Endothelial cell of umbilical vein (primary cell): ENCODE measurements around the gene NR1D1. TPM values are rescaled to one million over a fixed set of nuclear protein-coding genes. Genes with fewer than 3 reads are reported as not detected.

Experiments
- BruUV-seq: library from RNA; stranded (reverse); fragments of 400-500 nt; replicated peaks from 2 replicates; lab custom pipeline; 2021; lab: Mats Ljungman, UMichigan
- CTCF ChIA-PET: fragments of 300-600, 350-600 bp; sonication (Branson Sonifier 250); formaldehyde crosslinking; loops from one replicate; lab custom pipeline; 2021; ENCODE audit warnings: antibody characterized with exemption, inconsistent platforms; lab: Charles Lee
- POLR2A ChIA-PET: fragments of 300-600, 350-600 bp; sonication (Branson Sonifier 250); formaldehyde crosslinking; loops from one replicate; lab custom pipeline; 2021; ENCODE audit warnings: antibody characterized with exemption, inconsistent platforms; lab: Charles Lee
- DNase-seq: peaks from one replicate; pipeline ENCODE4 v3.0.0-alpha.2; 2011; ENCODE audit warnings: low read depth, low spot score
- FAIRE-seq: peaks from 2 replicates; lab custom pipeline; 2011; peaks lifted over from hg19 to GRCh38; lab: Jason Lieb, UNC
- H2AFZ ChIP-seq: 2 replicates; pipeline ENCODE4 v1.6.0; 2012; ENCODE audit warnings: low read depth, low read length, control low read depth, inconsistent platforms
- H3K27ac ChIP-seq: 2 replicates; pipeline ENCODE4 v1.5.1; 2011; ENCODE audit warnings: low read depth, mild to moderate bottlenecking, control low read depth, low read length, moderate library complexity; ENCODE audit not compliant: insufficient read depth
- H3K27me3 ChIP-seq, 2 experiments: 2 replicates each; pipeline versions ENCODE4 v1.6.0 to v1.6.1; 2011; ENCODE audit warnings: low read length in 2 of 2, mixed read lengths in 1 of 2; ENCODE audit not compliant: control insufficient read depth in 2 of 2, insufficient read depth in 2 of 2
- H3K36me3 ChIP-seq, 2 experiments: 2 replicates in 1 of 2; 3 replicates in 1 of 2; pipeline ENCODE4 v1.5.1; 2011; ENCODE audit warnings: low read length in 2 of 2, mild to moderate bottlenecking in 1 of 2, moderate library complexity in 1 of 2; ENCODE audit not compliant: control insufficient read depth in 2 of 2, insufficient read depth in 2 of 2; ENCODE audit errors: extremely low read depth in 1 of 2
- H3K4me1 ChIP-seq: 3 replicates; pipeline ENCODE4 v1.5.1; 2011; ENCODE audit warnings: mild to moderate bottlenecking, low read length; ENCODE audit not compliant: control insufficient read depth, insufficient read depth; ENCODE audit errors: extremely low read depth
- H3K4me2 ChIP-seq: 2 replicates; pipeline ENCODE4 v1.6.1; 2011; ENCODE audit warnings: low read length, control low read depth, mixed read lengths; ENCODE audit not compliant: insufficient read depth
- H3K4me3 ChIP-seq, 3 experiments: fragments of 200-600 bp in 1 of 3; sonication (generic), shearing (Covaris generic) in 1 of 3; replicated peaks in 1 of 3; 2 replicates each; pipeline ENCODE4 v1.5.1; 2011 to 2016; ENCODE audit warnings: control low read depth in 3 of 3, low read length in 3 of 3, mild to moderate bottlenecking in 2 of 3, inconsistent platforms in 1 of 3, low read depth in 1 of 3, moderate library complexity in 1 of 3; ENCODE audit not compliant: insufficient read depth in 1 of 3
- H3K79me2 ChIP-seq: 2 replicates; pipeline ENCODE4 v1.6.0; 2012; ENCODE audit warnings: low read length, inconsistent platforms; ENCODE audit not compliant: control insufficient read depth, insufficient read depth
- H3K9ac ChIP-seq: replicated peaks from 2 replicates; pipeline ENCODE3; 2011; ENCODE audit warnings: low read length, control low read depth; ENCODE audit not compliant: insufficient read depth; ENCODE audit errors: extremely low read depth
- H3K9me1 ChIP-seq: replicated peaks from 3 replicates; pipeline ENCODE4 v1.6.0; 2011; ENCODE audit warnings: mild to moderate bottlenecking, low read length; ENCODE audit not compliant: control insufficient read depth, insufficient read depth; ENCODE audit errors: extremely low read depth
- H3K9me3 ChIP-seq: replicated peaks from 2 replicates; pipeline ENCODE4 v1.5.1; 2012; ENCODE audit warnings: low read length, inconsistent platforms; ENCODE audit not compliant: control insufficient read depth, insufficient read depth
- H4K20me1 ChIP-seq: replicated peaks from 2 replicates; pipeline ENCODE3; 2011; ENCODE audit warnings: mild to moderate bottlenecking, low read length; ENCODE audit not compliant: control insufficient read depth, insufficient read depth; ENCODE audit errors: extremely low read depth
- EZH2 ChIP-seq: IDR thresholded peaks from 2 replicates; pipeline ENCODE4 v1.6.1; 2012; ENCODE audit warnings: borderline replicate concordance, low read depth, mild to moderate bottlenecking, moderate library complexity, low read length, inconsistent platforms; ENCODE audit not compliant: severe bottlenecking
- FOS ChIP-seq: IDR thresholded peaks from 2 replicates; pipeline ENCODE4 v1.6.1; 2011; ENCODE audit warnings: mild to moderate bottlenecking, low read length, moderate library complexity, borderline replicate concordance; ENCODE audit not compliant: insufficient read depth
- GATA2 ChIP-seq: IDR thresholded peaks from 2 replicates; pipeline ENCODE4 v1.7.0; 2011; ENCODE audit warnings: low read depth, mild to moderate bottlenecking, moderate library complexity, mixed read lengths, low read length; ENCODE audit not compliant: insufficient read length, insufficient read depth
- JUN ChIP-seq: IDR thresholded peaks from 2 replicates; pipeline ENCODE4 v1.6.1; 2011; ENCODE audit warnings: borderline replicate concordance, low read depth; ENCODE audit not compliant: insufficient read length, insufficient read depth
- POLR2A ChIP-seq: IDR thresholded peaks from 2 replicates; pipeline ENCODE4 v1.6.1; 2012; ENCODE audit warnings: low read depth, mild to moderate bottlenecking, control low read depth, low read length
- dilution Hi-C: fragments of 300-500 bp; cut with MboI; formaldehyde crosslinking; loops from one replicate; pipeline ENCODE4 v1.15.0; 2019; ENCODE audit warnings: low sequenced_read_pairs; ENCODE audit not compliant: extremely low pct_ligation_motif_present
- intact Hi-C: fragments of 100-400 bp; cut with micrococcal nuclease; formaldehyde crosslinking; loops from one replicate; pipeline ENCODE4 v1.10.0; 2022
- polyA plus RNA-seq, 4 experiments: library from polyadenylated mRNA; depleted of rRNA in 3 of 4; stranded (reverse) in 3 of 4; unstranded in 1 of 4; fragments of >200 nt; gene quantifications; 2 replicates each; pipeline versions ENCODE4 v1.2.1 to v1.2.3, GENCODE V29; 2011 to 2012; ENCODE audit warnings: missing spikeins in 1 of 4
- total RNA-seq: library from RNA; stranded (reverse); gene quantifications from 2 replicates; pipeline ENCODE4 v1.2.3, GENCODE V29; 2021
- TF ChIP-seq, protein P1 (sequence below), 2 donors: IDR thresholded peaks; 1 replicate in 1 of 2; 2 replicates in 1 of 2; pipeline ENCODE4 v1.5.1; 2011; ENCODE audit warnings: low read length in 2 of 2, mild to moderate bottlenecking in 2 of 2, moderate library complexity in 2 of 2, control low read depth in 1 of 2, inconsistent platforms in 1 of 2, low read depth in 1 of 2; ENCODE audit not compliant: insufficient read depth in 1 of 2; ENCODE audit errors: extremely low read depth in 1 of 2
- TF ChIP-seq, protein P2 (sequence below): IDR thresholded peaks from 2 replicates; pipeline ENCODE4 v1.6.1; 2011; ENCODE audit not compliant: insufficient read depth, insufficient read length

NR1D1 gene
- total and polyA plus RNA-seq, 2 donors (not counting 3 experiments of a cell fraction or from before 2014, with no cell fraction given) = 2.5 to 5.2 TPM

DNA sequence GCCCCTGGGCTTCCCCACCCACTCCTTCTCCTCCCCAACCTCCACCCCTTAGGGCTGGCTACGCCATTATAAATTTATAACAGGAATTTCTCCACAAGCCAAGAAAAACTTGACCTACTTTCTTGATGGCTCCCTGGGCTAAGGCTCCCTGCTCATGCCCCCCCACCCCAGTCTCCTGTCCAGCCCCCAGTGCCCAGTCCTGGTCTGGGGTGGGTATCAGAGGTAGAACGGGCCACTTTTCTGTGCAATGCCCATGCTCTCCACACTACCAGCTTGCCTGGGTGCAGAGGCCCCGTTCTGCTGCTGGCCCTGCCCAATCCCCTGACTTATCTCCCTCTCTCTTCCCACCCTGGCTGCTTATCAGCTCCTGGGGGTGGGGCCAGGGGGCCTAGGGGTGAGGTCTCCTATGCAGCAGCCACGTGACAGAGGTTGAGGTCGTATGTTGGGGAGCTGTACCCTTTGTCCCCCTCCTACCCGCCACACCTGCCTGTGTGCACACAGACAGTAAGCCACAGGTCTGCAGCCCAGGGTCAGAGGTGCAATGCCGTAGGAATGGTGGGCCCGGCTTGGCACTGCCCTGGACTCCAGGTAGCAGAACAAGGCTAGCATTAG is 27.5 kb downstream of the NR1D1 start:
- H3K9me3 ChIP-seq = no peaks in the 10 kb centered on the region
- H3K27me3 ChIP-seq = no peaks in the 10 kb centered on the region
- no peak overlapping the region for H2AFZ ChIP-seq
- H3K36me3 ChIP-seq = peaks cover 0 to 10% of the 10 kb centered on the region in 2 experiments
- ChIA-PET POLR2A (interaction anchor here (0.5 kb wide), 1 partner anchor 8 kb away, joined by 4 read pairs; no protein-coding TSS in a partner anchor), CTCF (interaction anchor here (0.9 to 6.8 kb wide), 7 partner anchors 8 to 114 kb away, joined by 3 to 62 read pairs (median 4); partner anchors contain the start of gene THRA)
- no peak overlapping the region for H3K27ac ChIP-seq
- no peaks in the 10 kb centered on the region for H4K20me1 ChIP-seq
- FAIRE-seq = no peak
- H3K4me1 ChIP-seq = peaks cover 35% of the 10 kb centered on the region
- intact Hi-C loops = no loop called here
- dilution Hi-C loops = no loop called here
- H3K4me3 ChIP-seq = no peak overlapping the region
- no TSS peak for BruUV-seq
- H3K79me2 ChIP-seq = peaks cover 2% of the 10 kb centered on the region
- no peak overlapping the region for H3K4me2 ChIP-seq
- TF ChIP-seq FOS (no peak), POLR2A (no peak), GATA2 (no peak), JUN (no peak), EZH2 (no peak)
- TF ChIP-seq, protein P1, sequence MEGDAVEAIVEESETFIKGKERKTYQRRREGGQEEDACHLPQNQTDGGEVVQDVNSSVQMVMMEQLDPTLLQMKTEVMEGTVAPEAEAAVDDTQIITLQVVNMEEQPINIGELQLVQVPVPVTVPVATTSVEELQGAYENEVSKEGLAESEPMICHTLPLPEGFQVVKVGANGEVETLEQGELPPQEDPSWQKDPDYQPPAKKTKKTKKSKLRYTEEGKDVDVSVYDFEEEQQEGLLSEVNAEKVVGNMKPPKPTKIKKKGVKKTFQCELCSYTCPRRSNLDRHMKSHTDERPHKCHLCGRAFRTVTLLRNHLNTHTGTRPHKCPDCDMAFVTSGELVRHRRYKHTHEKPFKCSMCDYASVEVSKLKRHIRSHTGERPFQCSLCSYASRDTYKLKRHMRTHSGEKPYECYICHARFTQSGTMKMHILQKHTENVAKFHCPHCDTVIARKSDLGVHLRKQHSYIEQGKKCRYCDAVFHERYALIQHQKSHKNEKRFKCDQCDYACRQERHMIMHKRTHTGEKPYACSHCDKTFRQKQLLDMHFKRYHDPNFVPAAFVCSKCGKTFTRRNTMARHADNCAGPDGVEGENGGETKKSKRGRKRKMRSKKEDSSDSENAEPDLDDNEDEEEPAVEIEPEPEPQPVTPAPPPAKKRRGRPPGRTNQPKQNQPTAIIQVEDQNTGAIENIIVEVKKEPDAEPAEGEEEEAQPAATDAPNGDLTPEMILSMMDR (IDR thresholded peaks at IDR 0.05; ENCODE audit: extremely low read depth in 1 of 2, insufficient read depth in 1 of 2, low read depth in 1 of 2, low read length in 2 of 2) = no peak
- TF ChIP-seq, protein P2, sequence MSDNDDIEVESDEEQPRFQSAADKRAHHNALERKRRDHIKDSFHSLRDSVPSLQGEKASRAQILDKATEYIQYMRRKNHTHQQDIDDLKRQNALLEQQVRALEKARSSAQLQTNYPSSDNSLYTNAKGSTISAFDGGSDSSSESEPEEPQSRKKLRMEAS = no peak
- DNase-seq = no peak
- no peaks in the 10 kb centered on the region for H3K9me1 ChIP-seq
- no peak overlapping the region for H3K9ac ChIP-seq
